Caki2 (cell line): ENCODE data around the gene FSTL1. TPM values are rescaled to one million over a fixed set of nuclear protein-coding genes. Genes with fewer than 3 reads are reported as not detected.

Source experiments
- DNase-seq: peaks from one replicate; pipeline ENCODE4 v3.0.0-alpha.2; 2015; ENCODE audit warnings: low read depth
- in situ Hi-C: cut with HindIII; loops from 2 replicates; pipeline ENCODE4 v1.10.0; 2016; ENCODE audit warnings: low sequenced_read_pairs, low pct_unique_long_range_greater_than_20kb, mixed read lengths
- total RNA-seq: library from RNA; depleted of rRNA; stranded (reverse); fragments of >200 nt; shearing (Covaris generic); gene quantifications from 2 replicates; pipeline ENCODE4 v1.2.3, GENCODE V29; 2014; ENCODE audit warnings: low replicate concordance

Gene FSTL1
- total RNA-seq, 1 experiment from 2014 or later: 8.0 TPM

DNA sequence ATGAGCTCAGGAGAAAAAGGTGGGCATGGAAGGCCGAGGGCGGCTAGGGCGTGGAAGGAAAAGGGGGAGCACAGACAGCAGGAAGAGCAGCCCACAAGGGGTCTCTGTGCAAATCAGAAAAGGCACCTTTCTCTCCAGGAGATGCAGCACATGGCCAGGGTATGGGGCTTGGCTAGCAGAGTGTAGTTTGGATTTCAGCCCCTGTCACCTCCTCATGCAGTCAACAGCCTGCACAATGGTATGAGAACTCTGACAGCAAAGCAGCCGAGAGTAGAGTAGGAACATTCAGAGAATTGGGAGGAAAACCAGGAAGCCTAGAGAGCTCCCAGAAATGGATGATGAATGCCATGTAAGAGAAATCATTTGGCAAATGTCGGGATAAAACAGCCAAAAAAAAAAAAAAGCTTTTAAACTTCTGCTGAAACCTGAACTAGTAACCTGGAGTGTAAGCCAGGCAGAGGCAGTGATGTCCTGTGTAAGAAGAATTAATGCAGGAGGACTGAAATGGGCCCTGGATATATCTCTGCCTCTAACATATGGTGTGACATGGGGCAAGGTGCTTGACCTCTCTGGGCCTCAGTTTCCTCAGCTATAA is 25.7 kb downstream of the FSTL1 start:
- in situ Hi-C loops: no loop called here
- DNase-seq: no peak

DNA sequence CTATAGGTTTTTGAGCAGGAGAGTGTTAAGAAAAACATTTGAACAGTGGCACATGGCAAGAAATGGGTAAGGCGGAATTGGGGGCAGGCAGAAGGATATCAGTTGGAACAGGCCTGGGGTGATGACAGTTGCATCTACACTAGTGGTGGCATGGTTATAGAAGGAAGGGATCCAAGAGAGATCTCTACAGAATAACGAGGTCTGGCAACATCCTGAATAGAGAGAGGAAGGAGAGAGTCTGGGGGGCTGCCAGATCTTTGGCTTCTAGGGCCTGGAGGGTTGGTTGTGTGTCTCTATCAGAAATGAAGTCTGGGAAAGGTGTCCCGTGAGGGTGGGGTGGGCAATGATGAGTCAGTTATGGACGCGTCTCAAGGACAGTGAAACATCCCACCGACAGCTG is 26.3 kb downstream of the FSTL1 start:
- no peak for DNase-seq
- in situ Hi-C loops: no loop called here

DNA sequence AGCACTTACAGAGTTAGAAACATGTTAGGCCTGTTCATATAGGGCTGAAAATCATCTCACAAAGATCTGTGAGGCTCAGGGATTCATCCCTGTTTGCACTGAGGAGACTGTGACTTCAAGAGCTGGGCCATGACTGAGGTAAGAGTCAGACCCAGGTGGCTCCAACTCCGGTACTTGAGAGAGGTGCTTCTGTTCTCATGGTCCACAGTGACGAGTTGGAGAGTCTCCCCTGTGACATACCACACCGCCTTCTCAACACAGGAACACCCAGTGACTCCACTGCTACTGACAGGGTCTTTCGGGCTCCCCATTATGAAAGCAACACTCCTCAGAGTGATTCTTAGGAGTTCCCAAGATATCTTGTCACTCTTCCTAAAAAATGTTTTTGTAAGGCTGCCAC is 27.4 kb downstream of the FSTL1 start:
- in situ Hi-C loops: no loop called here
- DNase-seq: no peak

DNA sequence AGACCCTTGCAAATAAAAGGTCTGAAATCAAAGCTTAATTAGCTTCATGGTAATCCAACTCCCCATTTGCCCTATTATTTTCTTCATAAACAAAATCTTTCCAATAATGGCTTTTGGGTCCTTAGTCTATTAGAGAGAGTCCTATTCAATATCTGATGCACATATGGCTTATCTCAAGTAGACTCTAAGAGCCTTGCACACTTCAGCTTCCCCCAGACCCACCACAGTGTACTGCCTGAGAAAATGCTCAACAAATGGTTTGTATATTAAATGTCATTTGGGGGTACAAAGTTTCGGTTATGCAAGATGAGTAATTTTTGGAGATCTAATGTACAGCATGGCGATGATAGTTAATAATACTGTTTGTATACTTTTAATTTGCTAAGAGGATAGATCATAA is 28.9 kb downstream of the FSTL1 start:
- DNase-seq: no peak
- in situ Hi-C loops: no loop called here

DNA sequence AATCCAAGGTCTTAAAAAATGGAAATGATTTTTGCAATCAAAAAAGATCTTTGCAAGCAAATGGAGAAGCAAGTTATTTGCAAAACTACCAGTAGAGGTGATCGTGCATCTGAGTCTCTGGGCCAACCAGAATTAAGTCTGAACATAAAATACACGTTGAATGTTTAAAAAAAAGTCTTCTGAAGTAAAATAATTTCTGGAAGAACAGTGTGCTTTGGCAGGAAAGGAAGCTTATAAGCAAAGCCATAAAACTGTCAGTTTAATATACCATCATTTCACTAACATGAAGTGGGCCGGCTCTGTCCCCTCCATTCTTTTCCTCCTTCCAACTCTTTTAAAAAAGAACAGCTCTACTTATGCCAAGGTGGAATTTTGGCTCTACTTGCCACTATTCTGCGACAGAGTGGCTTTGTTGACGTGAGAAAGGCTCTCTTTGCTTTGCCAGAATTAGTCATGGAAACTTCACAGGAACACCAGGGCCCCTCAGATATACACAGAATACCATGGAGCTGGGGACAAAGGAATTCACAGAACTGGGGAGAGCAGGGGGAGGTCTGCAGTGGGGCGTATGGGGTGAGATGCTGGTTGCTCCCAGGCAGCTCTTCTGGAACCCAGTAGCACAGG is 29.8 kb downstream of the FSTL1 start:
- no peak for DNase-seq
- in situ Hi-C loops: no loop called here

DNA sequence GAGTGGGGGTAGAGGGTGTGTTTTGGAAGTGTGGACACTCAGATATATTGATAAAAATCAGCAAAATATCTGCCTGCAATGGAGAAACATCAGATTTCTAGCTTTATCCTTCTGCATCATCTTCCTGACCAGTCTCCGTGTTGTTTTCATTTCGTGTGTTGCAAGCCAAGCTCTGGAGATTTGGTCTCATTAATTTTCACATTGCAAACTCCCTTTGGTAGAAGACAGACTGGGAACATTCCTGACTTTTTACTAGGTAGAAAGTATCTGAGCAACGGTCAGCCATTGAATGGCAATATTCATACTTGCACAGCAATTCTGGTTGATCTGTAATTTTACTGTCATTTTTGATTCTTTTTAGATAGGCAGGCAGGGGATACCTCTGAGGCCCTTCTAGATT is 30.4 kb downstream of the FSTL1 start:
- no peak for DNase-seq
- in situ Hi-C loops: no loop called here

DNA sequence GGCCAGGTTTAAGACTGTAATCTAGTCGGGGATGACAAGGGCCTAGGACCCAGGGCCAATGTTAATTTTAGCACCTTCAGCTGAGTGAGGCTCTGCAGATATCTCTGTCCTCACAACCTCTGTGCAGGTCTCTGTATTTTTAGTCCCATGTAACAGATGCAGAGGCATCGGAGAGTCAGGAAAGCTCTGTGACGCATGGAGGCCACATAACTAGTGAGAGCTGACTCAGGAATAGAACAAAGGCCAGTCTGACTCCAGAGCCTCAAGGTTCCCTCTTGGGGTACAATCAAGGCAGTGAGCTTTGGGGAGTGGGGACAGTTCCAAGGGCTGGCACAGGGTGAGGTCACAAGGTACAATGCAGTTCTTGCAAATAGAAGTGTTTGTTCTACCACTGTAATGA is 31.0 kb downstream of the FSTL1 start:
- in situ Hi-C loops: no loop called here
- no peak for DNase-seq

DNA sequence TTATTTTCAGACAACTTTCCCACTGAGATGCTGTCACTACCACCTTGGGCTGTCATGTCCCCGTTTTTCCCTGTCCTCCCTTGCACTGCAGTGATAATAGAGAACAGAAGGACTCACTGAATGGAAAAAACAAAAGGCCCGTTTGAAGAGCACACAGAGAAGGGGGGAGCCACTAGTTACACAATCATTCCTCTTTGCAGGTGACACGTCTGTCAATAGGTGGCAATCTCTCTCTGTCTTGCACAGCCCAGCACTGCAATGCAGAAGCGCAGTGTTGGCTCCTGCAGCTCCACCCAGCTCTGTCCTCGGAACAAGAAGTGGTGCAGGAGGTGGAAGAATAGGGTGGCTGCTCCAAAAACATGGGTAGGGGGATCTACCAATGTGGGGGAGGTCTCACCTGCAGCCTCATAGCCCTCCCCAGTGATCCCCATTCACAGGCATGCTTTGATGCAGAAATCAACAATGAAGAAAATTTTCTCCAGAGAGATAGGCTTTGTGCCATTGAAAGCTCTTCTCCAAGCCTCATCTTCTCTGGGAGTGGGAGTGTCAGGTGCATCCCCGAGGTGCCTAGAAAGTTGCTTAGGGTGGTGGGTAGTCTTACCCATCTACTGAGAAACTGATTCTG is 31.8 kb downstream of the FSTL1 start:
- peak; percentile 59 for DNase-seq
- in situ Hi-C loops: no loop called here

DNA sequence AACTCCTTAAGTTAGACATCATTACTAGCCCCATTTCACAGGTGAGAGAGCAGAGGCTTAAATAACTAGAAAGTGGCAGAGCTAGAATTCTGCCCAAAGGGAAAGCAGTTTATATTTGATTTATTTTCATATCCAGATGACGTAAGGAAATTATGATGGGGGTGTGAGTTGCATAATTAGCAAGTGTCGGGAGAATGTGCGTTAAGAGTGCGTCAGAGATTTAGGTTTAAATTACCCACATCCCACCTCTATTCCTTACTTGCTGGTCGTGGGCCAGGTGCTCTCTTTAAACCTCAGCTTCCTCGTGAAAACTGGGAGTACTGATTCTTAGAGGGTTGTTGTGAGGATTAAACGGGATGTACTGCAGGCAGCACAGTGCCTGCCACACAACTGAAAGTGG is 32.3 kb downstream of the FSTL1 start:
- DNase-seq: no peak
- in situ Hi-C loops: no loop called here

DNA sequence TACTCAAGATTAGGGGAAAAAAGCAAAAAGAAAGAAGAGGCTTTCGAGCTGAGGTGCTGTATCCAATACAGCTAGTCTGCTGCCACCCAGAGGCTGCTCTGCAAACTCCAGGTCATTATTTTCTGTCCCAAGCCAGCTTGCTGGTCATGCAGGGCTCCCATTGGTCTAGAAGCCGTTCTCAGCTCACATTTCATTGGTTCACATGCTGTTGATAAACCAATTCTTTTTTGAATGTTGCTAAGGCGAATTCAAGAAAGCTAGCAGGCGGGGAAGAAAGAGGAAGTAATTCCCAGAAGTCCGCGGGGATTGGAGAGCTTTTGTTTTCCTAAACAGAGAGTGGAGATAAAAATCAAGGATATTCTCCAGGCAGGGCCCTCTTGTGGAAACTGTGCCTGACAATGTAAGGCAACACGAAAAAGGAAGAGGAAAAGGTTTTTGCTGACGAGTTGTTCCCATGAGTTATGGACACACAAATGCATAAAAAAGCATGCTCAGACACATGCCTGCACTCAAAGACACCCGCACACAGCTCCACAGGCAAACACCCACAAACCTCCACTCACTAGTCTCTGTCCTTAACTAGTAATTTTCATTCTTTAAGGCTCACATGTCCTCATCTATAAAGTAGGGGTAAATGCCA is 33.4 kb downstream of the FSTL1 start:
- peak; percentile 96 for DNase-seq
- in situ Hi-C loops: no loop called here

DNA sequence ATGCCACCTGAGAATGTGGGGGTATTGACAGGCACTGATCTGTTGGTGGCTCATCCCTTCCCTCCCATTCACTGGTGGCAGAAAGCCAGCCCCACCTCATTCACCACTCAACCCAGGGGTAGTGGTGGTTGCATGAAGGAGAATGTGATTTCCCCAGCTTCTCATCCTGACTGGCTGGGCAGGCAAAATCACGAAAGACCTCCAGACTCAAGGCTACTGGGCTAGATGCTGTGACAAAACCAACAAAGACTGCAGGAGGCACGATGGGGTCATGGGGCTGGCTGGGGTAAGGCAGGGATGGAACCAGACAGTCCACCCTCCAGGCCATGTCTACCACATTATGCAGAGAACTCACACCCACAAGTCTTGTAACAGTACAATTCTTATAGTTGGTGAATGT is 33.9 kb downstream of the FSTL1 start:
- in situ Hi-C loops: no loop called here

DNA sequence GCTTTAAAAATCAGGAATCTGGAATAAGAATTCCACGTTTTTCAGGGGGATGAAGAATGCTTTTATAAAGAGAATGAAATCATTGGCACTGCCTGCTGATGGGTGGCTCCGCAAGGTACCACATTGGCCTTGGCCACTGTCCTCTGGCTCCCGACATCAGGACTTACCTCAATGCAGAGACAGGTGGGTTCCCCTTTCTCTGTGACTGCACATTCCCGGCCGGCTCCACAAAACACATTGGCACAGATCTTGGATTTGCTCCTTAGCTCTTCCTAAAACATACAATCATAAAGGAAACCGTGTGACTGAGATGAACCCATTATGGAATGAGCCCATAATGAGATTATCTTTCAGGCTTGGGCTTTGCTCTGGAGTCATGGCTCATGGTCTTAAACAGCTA is 35.0 kb downstream of the FSTL1 start:
- in situ Hi-C loops: no loop called here
- no peak for DNase-seq

More for the DNA sequence above, 33.9 kb downstream of the FSTL1 start:
- DNase-seq: no peak

DNA sequence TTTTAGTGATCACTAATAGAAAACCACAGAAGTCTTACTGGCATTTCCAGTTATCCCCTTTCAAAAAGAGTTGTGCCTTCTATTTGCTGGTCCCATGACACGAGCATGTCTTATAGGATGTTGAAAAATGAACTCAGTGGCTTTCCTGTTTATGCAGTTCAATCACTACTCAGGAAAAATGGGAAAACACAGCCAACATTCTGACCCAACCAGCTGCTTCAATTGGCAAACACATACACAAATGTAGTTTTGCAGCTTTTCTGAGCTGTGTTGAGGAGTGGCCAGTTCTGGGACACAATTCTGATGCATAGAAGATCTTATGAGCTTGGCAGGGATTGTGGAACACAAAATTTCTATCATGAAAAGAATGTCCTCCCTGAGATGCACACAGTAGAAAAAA is 40.3 kb downstream of the FSTL1 start:
- in situ Hi-C loops: no loop called here
- no peak for DNase-seq

DNA sequence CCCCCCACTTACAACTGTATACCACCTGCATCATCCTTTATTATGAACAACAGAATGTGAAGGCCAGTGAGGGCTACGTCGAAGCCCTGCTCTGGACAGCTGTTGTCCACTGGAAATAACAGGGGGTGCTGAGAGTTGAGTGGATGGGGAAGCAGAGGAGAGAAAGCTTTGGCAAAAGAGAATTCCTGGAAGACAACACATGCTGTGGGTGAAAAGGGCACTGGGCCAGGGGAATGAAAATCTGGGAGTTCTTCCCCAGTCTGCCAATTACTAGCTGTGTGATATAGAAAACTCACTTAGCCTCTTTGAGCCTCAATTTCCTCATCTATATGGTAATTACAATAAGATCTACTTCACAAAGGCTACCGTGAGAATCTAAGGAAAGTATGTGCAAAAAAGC is 40.7 kb downstream of the FSTL1 start:
- DNase-seq: no peak
- in situ Hi-C loops: no loop called here

DNA sequence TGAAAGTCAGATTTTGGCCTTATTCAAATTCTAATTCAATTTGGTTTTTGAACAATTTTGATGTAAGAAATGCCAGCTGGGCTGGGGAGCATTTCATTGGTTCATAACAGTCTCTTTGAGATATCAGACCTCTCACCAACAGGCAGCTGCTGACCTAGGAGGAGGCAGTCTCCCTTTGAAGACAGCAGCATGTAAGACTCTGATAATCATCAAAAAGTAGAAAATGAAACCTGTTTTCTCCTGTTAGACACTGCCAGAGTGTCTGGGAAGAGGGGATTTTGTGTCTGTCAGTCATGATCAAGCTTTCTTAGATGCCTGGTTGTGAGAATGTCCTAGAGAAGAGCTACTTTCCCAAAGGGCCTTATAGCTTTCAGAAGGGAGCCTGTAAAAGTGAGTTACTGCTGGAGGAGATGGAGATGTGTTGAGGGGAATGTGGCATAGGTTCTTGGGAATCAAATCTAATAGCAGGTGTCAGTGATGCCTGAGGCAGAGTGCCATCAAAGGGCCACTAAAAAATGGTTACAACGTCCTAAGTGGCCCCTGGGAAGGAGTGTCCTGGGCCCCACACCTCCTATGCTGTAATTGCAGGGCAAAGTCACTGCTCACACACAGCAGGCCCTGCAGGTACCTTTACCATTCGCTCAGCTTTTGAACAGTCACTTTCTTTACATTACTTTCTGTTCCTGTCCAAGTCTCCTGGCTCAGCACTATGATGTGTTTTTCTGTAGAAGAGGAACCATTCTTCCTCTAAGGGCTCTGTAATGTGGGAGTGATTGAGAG is 43.1 kb downstream of the FSTL1 start:
- DNase-seq: no peak
- in situ Hi-C loops: no loop called here

DNA sequence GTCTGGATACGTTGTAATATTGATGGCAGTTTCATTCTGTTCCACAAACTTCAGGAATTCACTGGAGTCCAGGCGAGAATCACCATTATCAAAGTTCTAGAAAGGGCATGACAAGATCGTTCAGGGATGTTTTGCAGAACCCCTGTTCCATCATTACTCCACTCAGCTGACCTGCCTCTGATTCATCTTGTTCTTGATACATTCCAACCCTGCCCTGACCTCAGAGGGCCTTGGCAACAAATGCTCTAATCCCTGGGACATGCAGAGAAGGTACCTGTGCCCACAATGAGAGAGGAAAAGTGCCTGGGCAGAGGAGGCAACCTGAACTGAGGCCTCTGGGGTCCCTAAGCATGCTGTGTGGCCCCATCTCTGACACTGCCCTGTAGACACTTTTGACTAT is 45.9 kb downstream of the FSTL1 start:
- DNase-seq: no peak
- in situ Hi-C loops: no loop called here

DNA sequence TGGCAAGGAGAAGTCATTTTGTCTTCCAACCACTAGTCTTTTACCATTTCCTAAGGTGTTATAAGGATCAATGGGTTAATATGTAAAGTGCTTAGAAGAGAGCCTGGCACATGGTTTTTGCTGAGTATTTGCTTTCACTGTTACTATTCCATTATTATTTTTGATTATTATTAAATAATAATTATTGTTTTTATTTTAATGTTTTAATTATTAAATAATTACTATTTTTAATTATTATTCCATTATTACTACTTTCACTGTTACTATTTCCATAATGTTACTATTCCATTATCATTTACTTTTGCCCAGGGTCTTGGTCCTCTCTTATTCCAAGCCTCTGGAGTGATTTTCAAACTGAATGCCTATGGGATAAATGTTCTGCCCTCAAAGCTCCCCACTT is 48.5 kb downstream of the FSTL1 start:
- DNase-seq: no peak

DNA sequence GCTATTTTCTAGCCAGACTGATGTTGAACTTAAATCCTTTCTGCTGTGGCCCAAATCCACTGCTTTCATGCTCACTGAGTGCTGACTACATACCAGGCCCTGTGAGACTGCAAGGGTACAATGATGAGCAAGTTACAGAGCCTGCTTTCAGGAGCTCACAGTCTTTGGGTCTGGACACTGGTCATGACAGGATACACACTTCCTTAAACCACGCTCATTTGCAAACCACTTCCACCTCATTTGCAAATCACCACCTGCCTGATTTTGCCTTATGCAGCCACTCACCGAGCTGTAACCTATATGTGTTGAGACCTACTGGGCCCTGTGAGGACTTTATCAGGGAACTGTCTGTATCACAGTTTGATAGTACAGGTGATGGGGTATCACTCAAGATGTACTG is 51.4 kb downstream of the FSTL1 start:
- no peak for DNase-seq
- in situ Hi-C loops: no loop called here

More for the DNA sequence above, 48.5 kb downstream of the FSTL1 start:
- in situ Hi-C loops: no loop called here

DNA sequence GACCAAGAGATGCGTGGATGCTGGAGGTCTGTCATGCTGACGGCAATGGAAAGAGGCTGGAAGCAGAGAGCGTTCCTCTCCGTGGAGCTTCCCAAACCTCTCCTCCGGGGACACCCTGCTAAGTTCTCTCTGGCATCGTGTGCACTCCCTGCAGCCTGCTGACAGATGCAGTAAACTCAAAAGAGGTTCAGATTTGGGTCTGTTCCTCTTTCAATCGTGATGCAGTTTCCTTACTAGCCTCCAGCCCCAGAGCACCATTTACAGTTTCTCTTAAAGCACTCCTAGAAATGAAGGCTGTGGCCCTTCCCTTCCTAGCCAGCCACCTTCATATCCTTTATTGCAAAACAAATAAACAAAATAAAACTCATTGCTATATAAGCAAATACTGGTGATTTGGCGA is 54.3 kb downstream of the FSTL1 start:
- in situ Hi-C loops: no loop called here
- no peak for DNase-seq
